ENCODE data around the gene TWIST2.

TWIST2 gene

GRCh38 chr2:238908960-238909951 lies 61.4 kb downstream of the TWIST2 start:
- DNase-seq: no peak

- DNase-seq: no peak
Measured at GRCh38 chr2:238910751-238911351, 63.0 kb downstream of the TWIST2 start.

- DNase-seq: no peak
Measured at GRCh38 chr2:238911376-238912227, 63.7 kb downstream of the TWIST2 start.

GRCh38 chr2:238912228-238912915 lies 64.5 kb downstream of the TWIST2 start:
- no peak for DNase-seq

GRCh38 chr2:238912916-238913875 lies 65.3 kb downstream of the TWIST2 start:
- DNase-seq: no peak

GRCh38 chr2:238913931-238914647 lies 66.2 kb downstream of the TWIST2 start:
- no peak for DNase-seq

GRCh38 chr2:238914648-238915015 lies 66.7 kb downstream of the TWIST2 start:
- DNase-seq: no peak

GRCh38 chr2:238915196-238915595 lies 67.3 kb downstream of the TWIST2 start:
- DNase-seq: no peak

GRCh38 chr2:238915596-238915995 lies 67.7 kb downstream of the TWIST2 start:
- DNase-seq: no peak

GRCh38 chr2:238916176-238916874 lies 68.4 kb downstream of the TWIST2 start:
- DNase-seq: no peak

- DNase-seq: no peak
Measured at GRCh38 chr2:238916875-238917590, 69.1 kb downstream of the TWIST2 start.

- DNase-seq: no peak
Measured at GRCh38 chr2:238919307-238919706, 71.4 kb downstream of the TWIST2 start.

- no peak for DNase-seq
Measured at GRCh38 chr2:238920053-238920452, 72.2 kb downstream of the TWIST2 start.

GRCh38 chr2:238920601-238921001 lies 72.7 kb downstream of the TWIST2 start:
- no peak for DNase-seq

GRCh38 chr2:238921259-238921658 lies 73.4 kb downstream of the TWIST2 start:
- no peak for DNase-seq

GRCh38 chr2:238921681-238922319 lies 73.9 kb downstream of the TWIST2 start:
- DNase-seq: no peak

GRCh38 chr2:238922435-238922834 lies 74.5 kb downstream of the TWIST2 start:
- DNase-seq: no peak

- no peak for DNase-seq
Measured at GRCh38 chr2:238924032-238924431, 76.1 kb downstream of the TWIST2 start.

GRCh38 chr2:238924796-238925195 lies 76.9 kb downstream of the TWIST2 start:
- no peak for DNase-seq

All from NCI-H146 (cell line).